Putamen (tissue), 1 donor: ENCODE measurements around the gene MSLN.

Source experiments
- DNase-seq: peaks from one replicate; pipeline ENCODE4 v3.0.0-alpha.2; 2016; ENCODE audit warnings: low spot score

Gene MSLN

DNA sequence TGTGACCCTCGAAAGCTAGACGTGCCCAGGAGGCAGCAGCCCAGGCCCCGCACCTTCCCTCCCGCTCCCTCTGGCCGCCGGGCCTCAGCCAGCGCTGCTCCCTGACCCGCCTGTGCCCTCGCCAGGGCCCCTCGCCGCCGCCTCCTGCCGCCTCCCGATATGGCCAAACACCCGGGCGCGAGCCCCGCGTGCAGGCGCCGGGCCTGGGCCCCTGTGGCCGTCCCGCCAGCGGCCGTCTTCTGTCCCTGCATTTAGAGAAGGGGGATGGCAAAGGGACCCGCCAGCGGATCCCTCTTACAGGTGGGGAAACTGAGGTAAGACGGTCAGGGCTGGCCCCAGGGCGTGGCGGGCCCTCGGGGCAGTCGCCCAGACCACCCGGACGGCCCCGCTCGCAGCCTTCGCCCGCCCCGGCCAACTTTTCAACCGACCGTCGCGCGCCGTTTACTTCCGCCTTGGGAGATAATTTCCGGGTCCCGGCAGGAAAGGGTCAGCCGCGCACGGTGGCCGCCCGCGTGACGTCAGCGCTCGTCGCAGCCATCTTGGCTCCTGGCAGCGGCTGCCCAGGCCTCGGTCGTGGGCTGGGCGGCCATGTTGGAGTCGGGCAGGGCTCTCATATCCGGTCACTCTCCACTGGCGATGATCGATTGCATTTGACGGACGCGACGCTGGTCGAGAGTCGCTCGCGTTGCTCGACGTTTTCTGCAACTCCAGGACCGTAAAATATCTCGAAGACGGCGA lies 47.0 kb downstream of the MSLN start:
- DNase-seq, result peak; percentile 87

DNA sequence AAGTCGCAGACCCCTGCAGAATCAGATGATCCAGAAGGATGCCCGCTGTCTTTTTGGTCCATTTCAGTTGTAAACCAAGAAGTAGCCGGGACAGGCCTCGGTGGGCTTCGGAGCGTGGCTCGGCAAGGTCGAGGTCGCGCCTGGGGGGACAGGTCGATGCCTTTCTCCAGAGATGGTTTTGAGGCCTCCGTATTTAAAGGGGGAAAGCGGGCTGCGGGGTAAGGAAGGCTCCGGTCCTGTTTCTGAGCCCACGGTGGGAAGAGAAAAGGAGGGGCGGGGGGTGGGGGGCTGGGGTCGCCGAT lies 47.5 kb downstream of the MSLN start:
- DNase-seq, result no peak

DNA sequence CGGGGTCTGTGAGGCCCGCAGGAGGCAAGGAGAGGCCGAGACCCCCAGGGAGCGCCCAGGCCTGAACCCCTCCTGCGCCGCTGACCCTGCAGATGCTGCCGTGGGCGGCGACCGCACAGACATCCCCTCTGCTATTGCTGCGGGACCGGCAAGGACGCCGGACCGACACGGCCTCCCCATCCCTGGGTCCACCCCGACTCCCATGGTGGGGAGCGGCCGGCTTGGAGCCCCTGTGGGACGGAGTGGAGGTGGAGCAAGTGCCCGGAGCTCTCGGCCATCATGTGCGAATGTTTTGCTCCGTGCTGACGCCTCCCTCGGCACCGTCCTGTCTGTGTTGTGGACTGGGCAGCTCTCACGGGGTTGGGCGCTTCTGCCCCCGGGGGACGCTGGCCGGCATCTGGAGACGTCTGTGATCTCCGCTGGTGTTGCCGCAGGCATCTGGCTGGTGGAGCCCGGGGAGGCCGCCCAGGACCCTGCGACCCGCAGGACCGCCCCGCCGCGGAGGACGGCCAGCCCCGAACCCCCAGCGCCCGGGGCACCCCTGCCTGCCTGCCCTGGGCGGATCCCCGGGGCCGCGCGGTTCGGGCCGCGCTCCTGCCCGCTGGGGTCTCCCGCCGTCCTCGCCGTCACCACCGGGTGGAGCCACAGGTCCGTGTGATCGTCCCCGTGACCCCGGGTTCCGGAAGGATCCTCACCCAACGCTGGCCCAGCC lies 52.8 kb downstream of the MSLN start:
- peak; percentile 35 for DNase-seq

DNA sequence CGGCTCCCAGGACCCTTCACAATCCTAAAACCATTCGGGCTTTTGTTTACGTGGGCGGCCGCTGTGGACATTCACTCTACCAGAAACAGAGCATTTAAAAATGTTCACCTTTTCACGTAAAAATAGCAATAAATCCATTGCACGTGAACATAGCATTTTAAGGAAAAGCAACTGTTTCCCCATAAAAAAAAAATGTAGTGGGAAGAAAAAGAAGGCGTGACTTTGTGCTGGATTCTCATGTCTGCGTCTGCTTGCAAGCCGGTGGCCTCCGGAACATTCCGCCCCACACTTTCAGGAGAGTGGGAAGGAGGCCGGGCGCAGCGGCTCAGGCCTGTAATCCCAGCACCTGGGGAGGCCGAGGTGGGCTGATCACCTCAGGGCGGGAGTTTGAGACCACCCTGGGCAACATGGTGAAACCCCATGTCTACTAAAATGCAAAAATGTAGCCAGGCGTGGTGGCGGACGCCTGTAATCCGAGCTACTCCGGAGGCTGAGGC lies 53.4 kb downstream of the MSLN start:
- DNase-seq, result no peak

DNA sequence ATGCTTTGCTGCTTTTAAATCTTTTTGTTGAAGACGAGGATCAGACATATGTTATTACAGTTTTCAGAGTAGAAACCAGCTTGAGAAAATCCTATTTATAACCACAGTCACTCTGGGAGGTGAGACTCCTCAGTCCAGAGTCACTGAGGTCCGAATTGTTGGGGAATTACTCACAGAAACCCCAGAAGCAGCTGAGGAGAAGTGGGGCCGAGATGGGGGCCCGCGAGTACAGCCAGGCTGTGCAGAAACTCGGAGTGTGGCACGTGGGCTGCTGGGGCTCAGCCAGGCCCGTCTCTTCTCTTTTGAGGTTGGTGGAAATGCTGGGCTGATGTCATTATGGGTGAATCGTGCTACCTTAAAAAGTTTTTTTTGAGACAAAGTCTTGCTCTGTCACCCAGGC lies 54.4 kb downstream of the MSLN start:
- no peak for DNase-seq

DNA sequence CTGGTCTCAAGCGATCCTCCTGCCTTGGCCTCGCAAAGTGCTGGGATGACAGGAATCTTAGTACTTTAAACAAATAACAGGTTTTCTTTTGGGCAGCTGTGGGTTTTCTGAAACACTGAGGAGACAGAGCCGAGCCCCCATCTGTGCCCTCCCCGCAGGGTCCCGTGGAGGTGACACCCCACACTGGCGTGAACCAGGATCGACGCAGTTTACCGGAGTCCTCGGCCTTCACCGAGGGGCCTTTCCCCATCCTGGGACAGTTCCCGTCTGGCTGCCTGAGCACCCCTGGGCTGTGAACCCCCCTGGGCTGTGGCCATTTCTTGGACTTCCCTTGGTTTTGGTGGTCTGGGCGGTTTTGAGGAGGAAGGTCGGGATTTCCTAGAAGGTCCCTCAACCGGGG lies 55.3 kb downstream of the MSLN start:
- DNase-seq, result no peak

DNA sequence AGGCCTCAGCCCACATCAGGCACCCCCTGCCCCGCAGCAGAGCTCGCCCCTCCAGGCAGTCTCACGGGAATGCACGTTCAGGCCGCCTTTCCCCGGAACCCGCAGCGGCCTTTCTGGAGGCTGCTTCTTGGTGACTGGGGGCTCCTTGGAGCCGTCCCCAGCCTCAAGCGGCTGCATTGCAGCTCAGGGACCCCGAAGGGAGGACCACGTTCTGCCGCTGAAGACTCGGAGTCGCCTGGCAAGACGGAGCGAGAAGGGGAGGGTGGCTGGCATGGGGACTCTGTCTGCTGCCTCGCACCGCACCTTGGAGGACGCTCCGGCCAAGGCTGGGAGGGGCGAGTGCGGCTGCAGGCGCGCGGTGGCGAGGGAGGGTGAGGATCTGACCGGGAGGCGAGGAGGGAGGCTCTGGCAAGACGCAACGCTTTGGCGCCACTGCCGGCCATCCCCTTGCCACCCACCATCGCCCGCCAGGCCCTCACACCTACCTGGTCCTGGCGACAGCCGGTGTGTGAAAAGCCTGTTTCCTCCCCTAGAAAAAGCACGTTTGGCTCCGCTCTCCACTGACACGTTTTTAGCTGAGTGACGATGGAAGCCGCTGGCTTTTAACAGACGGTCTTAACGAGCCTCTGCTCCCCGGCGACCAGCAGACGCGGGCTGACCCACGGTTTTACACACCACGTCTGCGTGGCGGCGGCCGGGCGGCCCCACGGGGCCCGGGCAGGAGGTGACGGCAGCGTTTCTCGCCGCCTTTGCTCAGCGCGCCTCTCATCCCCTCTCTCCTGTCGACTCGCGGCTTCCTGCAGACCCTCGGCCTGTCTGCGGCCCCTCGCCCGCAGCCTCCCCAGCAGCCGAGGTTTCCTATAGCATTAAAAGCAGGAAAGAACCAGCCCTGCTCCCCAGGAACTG lies 56.7 kb downstream of the MSLN start:
- no peak for DNase-seq

DNA sequence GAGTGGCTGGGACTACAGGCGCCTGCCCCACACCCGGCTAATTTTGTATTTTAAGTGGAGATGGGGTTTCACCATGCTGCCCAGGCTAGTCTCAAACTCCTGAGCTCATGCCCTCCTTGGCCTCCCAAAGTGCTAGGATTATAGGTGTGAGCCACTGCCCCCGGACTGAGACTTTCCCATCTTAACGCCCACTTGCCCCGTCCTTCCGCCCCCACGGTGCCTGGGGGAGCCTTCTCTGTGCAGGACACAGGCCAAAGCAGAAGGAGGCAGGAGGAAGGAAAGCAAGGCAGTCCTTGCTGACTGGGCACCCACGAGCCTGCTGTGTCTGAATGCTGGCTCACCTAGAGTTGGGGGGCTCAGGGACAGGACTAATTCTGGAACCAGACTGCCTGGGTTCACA lies 57.6 kb downstream of the MSLN start:
- no peak for DNase-seq
